HG02852 (cell line): ENCODE results near the gene USP53.
A peak's percentile ranks its signal among the peaks of the same experiment; 100 is the strongest.
"Not testable (repeated sequence)": the region's sequence is repeated elsewhere in the genome, so short reads cannot be mapped to it uniquely, and the experiment has no call there.

Experiments
- ATAC-seq: cut with Tn5 transposase; IDR thresholded peaks from one replicate; pipeline ENCODE4 v1.9.1; 2021; ENCODE audit warnings: mild to moderate bottlenecking, moderate library complexity; ENCODE audit not compliant: unreplicated experiment

The USP53 gene

DNA sequence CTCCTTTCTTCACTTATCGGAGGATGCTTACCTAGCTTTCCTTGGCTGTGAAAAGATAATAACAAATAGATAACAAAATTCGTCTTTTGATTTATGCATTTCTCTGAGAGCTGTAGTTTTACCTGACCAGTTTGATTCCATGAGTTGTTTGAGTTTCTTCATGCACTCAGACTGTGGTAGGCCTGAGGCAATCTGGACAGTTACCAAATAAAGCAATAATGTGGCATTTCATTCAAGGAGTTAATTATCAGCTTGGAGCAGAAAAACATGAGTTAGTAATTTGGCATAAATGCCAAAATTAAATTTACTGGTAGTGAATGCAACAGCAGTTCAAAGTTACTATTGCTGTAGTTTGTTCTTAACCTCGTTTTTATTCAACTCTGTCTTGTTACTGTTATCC lies 56.0 kb downstream of the USP53 start:
- ATAC-seq, result no peak

GRCh38 chr4:119271361-119272085 lies 59.0 kb downstream of the USP53 start:
- ATAC-seq, result no peak

GRCh38 chr4:119279541-119279940 lies 67.0 kb downstream of the USP53 start:
- ATAC-seq, result not testable (repeated sequence)

DNA sequence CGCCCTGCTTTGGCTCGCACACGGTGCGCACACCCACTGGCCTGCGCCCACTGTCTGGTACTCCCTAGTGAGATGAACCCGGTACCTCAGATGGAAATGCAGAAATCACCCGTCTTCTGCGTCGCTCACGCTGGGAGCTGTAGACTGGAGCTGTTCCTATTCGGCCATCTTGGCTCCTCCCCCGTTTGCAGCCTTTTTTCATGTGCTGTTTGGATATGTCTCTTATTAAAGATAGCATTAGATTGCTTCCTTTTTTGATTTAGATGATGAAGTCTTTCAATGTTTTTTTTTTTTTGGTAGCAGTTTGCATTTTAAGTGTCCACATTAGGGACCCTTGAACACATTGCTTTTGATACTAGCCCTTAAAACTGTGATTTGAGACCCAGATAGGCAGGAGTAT lies 67.4 kb downstream of the USP53 start:
- not testable (repeated sequence) for ATAC-seq

- ATAC-seq, result no peak
Measured at GRCh38 chr4:119281393-119281792, 68.9 kb downstream of the USP53 start.

DNA sequence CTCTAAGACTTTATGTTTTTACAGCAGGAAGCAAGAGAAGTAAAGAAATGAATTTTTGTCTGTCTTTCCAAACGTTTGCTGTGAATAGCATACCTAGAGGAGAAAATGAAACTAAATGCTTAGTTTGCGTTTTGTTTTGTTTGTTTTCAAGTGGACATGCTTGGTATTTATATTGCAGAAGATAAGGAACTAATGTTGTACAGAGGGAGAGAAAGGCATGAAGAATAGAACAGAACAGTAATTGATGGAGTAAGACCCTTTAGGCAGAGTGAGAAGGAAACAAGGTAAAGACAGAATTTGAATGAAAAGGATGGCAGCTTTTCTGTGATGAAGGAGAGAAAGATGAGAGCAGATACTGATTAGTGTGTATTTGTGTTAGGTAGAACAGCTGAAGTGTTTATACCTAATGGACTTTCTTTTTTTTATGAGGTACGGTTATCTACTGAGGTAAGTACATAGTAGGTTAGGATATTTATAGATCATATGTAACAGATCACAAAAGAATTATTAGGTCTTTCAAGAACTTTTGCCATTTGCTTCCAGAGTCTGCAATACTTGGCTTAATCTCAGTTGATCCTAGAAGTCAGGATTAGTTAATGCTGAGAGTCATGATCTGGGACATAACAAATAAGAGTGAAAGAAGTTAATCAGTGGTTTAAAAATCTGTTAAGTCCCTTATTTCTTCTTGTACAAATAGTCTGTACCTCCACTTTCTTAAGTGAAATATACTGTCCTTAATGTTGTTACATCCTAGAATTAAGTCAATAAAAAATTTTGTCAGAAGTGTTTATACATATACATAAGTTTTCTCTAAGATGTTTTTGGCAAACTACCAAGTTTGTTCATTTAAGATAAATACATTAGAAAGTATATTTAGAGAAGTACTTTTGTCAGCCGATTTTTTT lies 72.6 kb downstream of the USP53 start:
- peak; percentile 69 for ATAC-seq

GRCh38 chr4:119286377-119287002 lies 74.0 kb downstream of the USP53 start:
- ATAC-seq, result no peak

DNA sequence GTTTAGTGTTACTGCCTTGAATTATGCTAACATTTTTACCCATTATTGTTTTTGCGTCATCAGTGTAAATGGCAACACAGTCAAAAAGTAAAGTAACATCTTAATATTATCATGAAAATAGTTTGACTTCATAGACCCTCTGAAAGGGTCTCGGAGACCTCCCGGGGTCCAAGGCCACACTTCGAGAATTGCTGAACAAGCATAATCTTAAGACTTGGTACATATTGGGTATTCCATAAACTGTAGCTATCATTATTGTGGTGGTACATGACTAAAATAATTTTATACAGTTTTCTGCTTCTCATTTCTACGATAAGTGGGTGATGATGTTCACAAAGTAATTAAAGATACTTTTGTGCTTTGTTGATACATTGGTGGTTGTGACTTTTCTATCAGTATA lies 76.8 kb downstream of the USP53 start:
- ATAC-seq, result no peak

DNA sequence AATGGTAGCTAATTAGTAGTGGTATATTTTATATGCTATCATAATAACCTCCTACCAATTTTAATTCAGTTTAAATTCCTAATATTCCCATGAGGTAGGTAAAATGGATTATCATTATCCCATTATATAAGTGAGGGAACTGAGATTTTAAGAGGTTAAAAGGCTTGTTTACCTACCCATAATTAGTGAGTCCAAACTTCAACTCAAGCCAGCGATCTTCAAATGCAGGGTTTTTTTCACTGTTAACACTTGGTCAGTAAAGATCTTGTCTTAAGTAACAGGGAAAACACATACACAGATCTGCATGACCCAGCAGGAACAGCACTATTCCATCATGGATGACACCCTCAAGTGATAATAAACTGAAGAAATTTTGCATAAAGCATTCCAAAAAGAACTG lies 78.1 kb downstream of the USP53 start:
- no peak for ATAC-seq

GRCh38 chr4:119296356-119296755 lies 83.8 kb downstream of the USP53 start:
- ATAC-seq, result no peak

DNA sequence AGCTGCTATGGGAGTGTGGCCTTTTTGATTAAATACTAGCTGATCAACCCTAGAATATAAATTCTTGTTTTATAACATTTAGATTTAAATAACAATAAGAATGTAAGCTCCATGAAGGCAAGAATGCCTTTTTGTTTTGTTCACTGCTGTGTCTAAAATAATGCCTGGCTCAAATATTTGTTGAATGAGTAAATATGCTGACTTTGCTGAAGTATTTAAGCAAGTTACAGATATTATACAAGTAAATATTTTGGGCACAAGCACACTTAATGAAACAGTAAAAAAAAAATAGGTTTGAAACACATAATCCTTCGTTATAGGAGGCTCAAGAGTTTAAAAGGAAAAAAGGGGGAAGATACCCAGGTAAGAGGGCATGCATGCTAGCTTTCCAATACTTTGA lies 85.3 kb downstream of the USP53 start:
- ATAC-seq, result no peak

DNA sequence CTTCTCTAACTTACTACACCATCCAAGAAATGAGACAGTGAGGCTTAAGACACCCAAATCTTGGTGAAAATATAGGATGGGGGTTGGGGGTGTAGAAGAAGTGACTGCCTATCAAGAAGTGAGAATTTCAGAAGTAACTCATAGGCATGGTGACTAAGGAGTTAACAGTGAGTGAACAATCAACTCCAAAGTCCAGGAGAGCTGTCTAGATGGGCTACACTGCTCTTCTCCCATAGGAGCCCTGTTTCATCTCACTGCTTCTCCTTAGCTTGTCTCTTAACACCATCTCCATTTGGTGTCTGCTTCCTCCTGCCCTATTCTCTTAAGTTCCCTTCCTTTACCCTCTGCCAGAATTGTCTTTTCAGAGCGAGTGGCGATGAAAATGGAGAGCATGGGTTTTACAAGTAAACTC lies 86.8 kb downstream of the USP53 start:
- ATAC-seq, result no peak

GRCh38 chr4:119299741-119300100 lies 87.2 kb downstream of the USP53 start:
- peak; percentile 61 for ATAC-seq

DNA sequence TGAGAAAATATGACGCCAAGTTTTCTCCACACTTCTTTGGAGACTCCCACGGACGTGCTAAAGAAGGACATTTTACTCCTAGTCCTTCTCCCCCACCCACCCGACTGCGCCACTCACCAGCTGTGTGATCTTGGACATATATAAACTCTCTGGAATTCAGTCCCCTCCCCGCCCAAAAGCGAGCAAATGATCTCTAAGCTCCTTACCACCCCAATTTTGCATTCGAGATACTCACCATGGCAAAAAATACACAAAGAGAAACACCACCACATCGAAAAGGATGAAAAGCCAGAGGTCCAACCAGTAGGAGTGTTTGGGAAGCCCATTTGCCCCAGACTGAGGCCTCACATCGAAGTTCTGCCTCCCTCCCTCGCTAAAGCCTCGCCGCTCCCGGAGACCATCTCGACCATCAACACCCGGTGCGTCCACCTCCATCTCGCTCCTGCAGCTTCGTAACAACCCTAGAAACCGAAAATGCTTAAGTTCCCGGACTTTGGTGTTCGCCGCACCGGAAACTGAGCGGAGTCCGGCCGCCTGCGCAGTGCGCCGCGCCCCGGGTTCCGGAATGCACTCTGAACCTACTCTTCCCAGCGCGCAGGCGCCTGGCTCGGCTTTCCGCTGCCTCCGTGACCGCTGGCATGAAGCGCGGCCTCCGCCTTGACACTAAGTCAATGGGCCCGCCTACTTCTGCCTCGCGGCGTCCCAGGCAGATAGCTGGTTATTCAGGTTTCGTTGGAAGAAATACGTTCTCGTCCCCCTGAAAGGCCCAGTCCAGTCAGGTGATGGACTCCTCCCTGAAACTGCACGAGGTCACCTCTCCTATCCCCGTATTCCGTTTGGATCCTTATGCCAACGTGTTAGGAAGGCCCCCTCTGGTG lies 87.8 kb downstream of the USP53 start:
- peak; percentile 94 for ATAC-seq

- ATAC-seq, result no peak
Measured at GRCh38 chr4:119302073-119302832, 89.7 kb downstream of the USP53 start.

GRCh38 chr4:119303587-119304305 lies 91.2 kb downstream of the USP53 start:
- no peak for ATAC-seq

DNA sequence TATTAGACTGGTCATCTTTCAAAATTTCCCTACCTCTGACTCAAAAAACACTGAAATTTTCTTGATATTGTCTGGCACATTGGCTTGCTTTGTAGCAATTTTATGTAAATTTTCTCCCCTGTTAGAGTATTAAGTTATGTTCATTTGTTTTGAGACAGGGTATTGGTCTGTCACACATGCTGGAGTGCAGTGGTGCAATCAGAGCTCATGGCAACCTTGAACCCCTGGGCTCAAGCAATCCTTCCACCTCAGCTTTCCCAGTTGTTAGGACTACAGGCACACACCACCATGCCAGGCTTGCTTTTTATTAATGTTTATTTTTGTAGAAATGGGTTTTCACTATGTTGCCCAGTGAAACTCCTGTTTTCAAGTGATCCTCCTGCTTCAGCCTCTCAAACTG lies 91.9 kb downstream of the USP53 start:
- ATAC-seq, result no peak

- ATAC-seq, result no peak
Measured at GRCh38 chr4:119307606-119308005, 95.1 kb downstream of the USP53 start.

- ATAC-seq, result no peak
Measured at GRCh38 chr4:119310826-119311225, 98.3 kb downstream of the USP53 start.
